Central memory CD8-positive, alpha-beta T cell (primary cell): ENCODE measurements around the gene SETD3.
A peak's percentile ranks its signal among the peaks of the same experiment; 100 is the strongest.

Experiments
- ATAC-seq: fragments of 150-1000 bp; cut with Tn5 transposase; replicated peaks from 2 replicates; pipeline ENCODE4 v1.10.0; 2022; ENCODE audit warnings: mild to moderate bottlenecking, moderate FRiP score, moderate number of reproducible peaks; ENCODE audit not compliant: poor library complexity, severe bottlenecking; ENCODE audit errors: extremely low read depth
- DNase-seq, 2 donors: peaks; one replicate each; pipeline ENCODE4 v3.0.0; 2021; ENCODE audit warnings: low spot score in 2 of 2
- H3K27ac Mint-ChIP-seq: one replicate; pipeline ENCODE4 v1.8.0; 2022; ENCODE audit warnings: low read depth, mild to moderate bottlenecking, moderate library complexity, mixed read lengths
- H3K27me3 Mint-ChIP-seq: one replicate; pipeline ENCODE4 v1.8.0; 2022; ENCODE audit warnings: mixed read lengths
- H3K36me3 Mint-ChIP-seq: one replicate; pipeline ENCODE4 v1.8.0; 2022; ENCODE audit warnings: mild to moderate bottlenecking, moderate library complexity, mixed read lengths; ENCODE audit not compliant: insufficient read depth
- H3K4me1 Mint-ChIP-seq: one replicate; pipeline ENCODE4 v1.8.0; 2022; ENCODE audit warnings: mixed read lengths
- H3K4me3 Mint-ChIP-seq: one replicate; pipeline ENCODE4 v1.8.0; 2022; ENCODE audit warnings: mild to moderate bottlenecking, moderate library complexity, mixed read lengths
- H3K9me3 Mint-ChIP-seq: one replicate; pipeline ENCODE4 v1.8.0; 2022; ENCODE audit warnings: mixed read lengths

SETD3 gene

GRCh38 chr14:99435327-99435726 lies 45.3 kb downstream of the SETD3 start:
- H3K4me1 Mint-ChIP-seq, result peaks cover 55% of the 10 kb centered on the region
- peak overlapping the region; percentile 36 for H3K27ac Mint-ChIP-seq
- DNase-seq (no peak), ATAC-seq (no peak)
- H3K9me3 Mint-ChIP-seq, result no peaks in the 10 kb centered on the region
- no peaks in the 10 kb centered on the region for H3K27me3 Mint-ChIP-seq
- H3K4me3 Mint-ChIP-seq, result no peak overlapping the region
- peaks cover 23% of the 10 kb centered on the region for H3K36me3 Mint-ChIP-seq

- Mint-ChIP-seq H3K9me3 (no peaks in the 10 kb centered on the region), H3K27me3 (no peaks in the 10 kb centered on the region), H3K27ac (no peak overlapping the region), H3K36me3 (peaks cover 34% of the 10 kb centered on the region), H3K4me3 (no peak overlapping the region), H3K4me1 (peaks cover 44% of the 10 kb centered on the region)
- DNase-seq (no peak), ATAC-seq (no peak)
Measured at GRCh38 chr14:99432485-99432884, 48.2 kb downstream of the SETD3 start.

GRCh38 chr14:99431986-99432385 lies 48.7 kb downstream of the SETD3 start:
- H3K27ac Mint-ChIP-seq, result no peak overlapping the region
- H3K27me3 Mint-ChIP-seq, result no peaks in the 10 kb centered on the region
- DNase-seq (no peak), ATAC-seq (no peak)
- peaks cover 35% of the 10 kb centered on the region for H3K36me3 Mint-ChIP-seq
- no peak overlapping the region for H3K4me3 Mint-ChIP-seq
- no peaks in the 10 kb centered on the region for H3K9me3 Mint-ChIP-seq
- peaks cover 40% of the 10 kb centered on the region for H3K4me1 Mint-ChIP-seq

- no peaks in the 10 kb centered on the region for H3K9me3 Mint-ChIP-seq
- H3K36me3 Mint-ChIP-seq, result peaks cover 33% of the 10 kb centered on the region
- peak; percentile 72 for ATAC-seq
- no peak overlapping the region for H3K4me3 Mint-ChIP-seq
- peak overlapping the region; percentile 59 for H3K27ac Mint-ChIP-seq
- DNase-seq, result no peak
- H3K4me1 Mint-ChIP-seq, result peaks cover 31% of the 10 kb centered on the region
- no peaks in the 10 kb centered on the region for H3K27me3 Mint-ChIP-seq
Measured at GRCh38 chr14:99430491-99430890, 50.2 kb downstream of the SETD3 start.

GRCh38 chr14:99427632-99428300 lies 52.9 kb downstream of the SETD3 start:
- Mint-ChIP-seq H3K36me3 (peaks cover 30% of the 10 kb centered on the region), H3K4me3 (no peak overlapping the region)
- no peak for ATAC-seq

GRCh38 chr14:99426813-99427346 lies 53.8 kb downstream of the SETD3 start:
- Mint-ChIP-seq H3K4me3 (no peak overlapping the region), H3K36me3 (peaks cover 28% of the 10 kb centered on the region), H3K4me1 (peaks cover 33% of the 10 kb centered on the region), H3K9me3 (no peaks in the 10 kb centered on the region), H3K27me3 (no peaks in the 10 kb centered on the region), H3K27ac (no peak overlapping the region)
- ATAC-seq (no peak), DNase-seq (no peak)

More at GRCh38 chr14:99427632-99428300, 52.9 kb downstream of the SETD3 start:
- peaks cover 33% of the 10 kb centered on the region for H3K4me1 Mint-ChIP-seq
- no peaks in the 10 kb centered on the region for H3K27me3 Mint-ChIP-seq
- H3K27ac Mint-ChIP-seq, result no peak overlapping the region
- no peaks in the 10 kb centered on the region for H3K9me3 Mint-ChIP-seq
- DNase-seq, result no peak

- no peak for DNase-seq
- Mint-ChIP-seq H3K9me3 (no peaks in the 10 kb centered on the region), H3K27ac (peak overlapping the region; percentile 15), H3K4me1 (peaks cover 34% of the 10 kb centered on the region), H3K36me3 (peaks cover 26% of the 10 kb centered on the region), H3K27me3 (no peaks in the 10 kb centered on the region), H3K4me3 (no peak overlapping the region)
- ATAC-seq, result no peak
Measured at GRCh38 chr14:99426265-99426664, 54.4 kb downstream of the SETD3 start.

GRCh38 chr14:99425272-99425681 lies 55.4 kb downstream of the SETD3 start:
- Mint-ChIP-seq H3K4me1 (peaks cover 31% of the 10 kb centered on the region), H3K27ac (no peak overlapping the region), H3K36me3 (peaks cover 30% of the 10 kb centered on the region), H3K4me3 (no peak overlapping the region), H3K9me3 (no peaks in the 10 kb centered on the region), H3K27me3 (no peaks in the 10 kb centered on the region)
- ATAC-seq (no peak), DNase-seq (no peak)

GRCh38 chr14:99424306-99424877 lies 56.3 kb downstream of the SETD3 start:
- no peaks in the 10 kb centered on the region for H3K27me3 Mint-ChIP-seq

GRCh38 chr14:99423434-99423833 lies 57.2 kb downstream of the SETD3 start:
- H3K4me1 Mint-ChIP-seq, result peaks cover 32% of the 10 kb centered on the region
- H3K36me3 Mint-ChIP-seq, result peaks cover 22% of the 10 kb centered on the region
- H3K27me3 Mint-ChIP-seq, result no peaks in the 10 kb centered on the region
- no peak overlapping the region for H3K27ac Mint-ChIP-seq
- H3K9me3 Mint-ChIP-seq, result no peaks in the 10 kb centered on the region
- DNase-seq (no peak), ATAC-seq (no peak)
- H3K4me3 Mint-ChIP-seq, result no peak overlapping the region

More at GRCh38 chr14:99424306-99424877, 56.3 kb downstream of the SETD3 start:
- Mint-ChIP-seq H3K27ac (peak overlapping the region; percentile 56), H3K36me3 (peaks cover 30% of the 10 kb centered on the region), H3K4me1 (peaks cover 32% of the 10 kb centered on the region), H3K4me3 (no peak overlapping the region), H3K9me3 (no peaks in the 10 kb centered on the region)
- no peak for DNase-seq
- no peak for ATAC-seq

- no peak for DNase-seq
- Mint-ChIP-seq H3K4me3 (no peak overlapping the region), H3K9me3 (no peaks in the 10 kb centered on the region), H3K4me1 (peaks cover 27% of the 10 kb centered on the region), H3K27ac (no peak overlapping the region), H3K36me3 (peaks cover 14% of the 10 kb centered on the region), H3K27me3 (no peaks in the 10 kb centered on the region)
- no peak for ATAC-seq
Measured at GRCh38 chr14:99422228-99423010, 58.2 kb downstream of the SETD3 start.

GRCh38 chr14:99420711-99421110 lies 59.9 kb downstream of the SETD3 start:
- peak overlapping the region; percentile 66 for H3K27ac Mint-ChIP-seq
- H3K4me1 Mint-ChIP-seq, result peaks cover 21% of the 10 kb centered on the region
- H3K27me3 Mint-ChIP-seq, result no peaks in the 10 kb centered on the region
- H3K9me3 Mint-ChIP-seq, result no peaks in the 10 kb centered on the region
- H3K36me3 Mint-ChIP-seq, result peaks cover 17% of the 10 kb centered on the region
- no peak for DNase-seq
- ATAC-seq, result no peak
- H3K4me3 Mint-ChIP-seq, result no peak overlapping the region
